GM13977 (cell line): ENCODE measurements around the gene NFIB.

Experiments
- DNase-seq: peaks from one replicate; pipeline ENCODE4 v3.0.0; 2012; ENCODE audit warnings: low spot score
- in situ Hi-C: fragments of 300-500 bp; cut with MboI; formaldehyde crosslinking; loops from one replicate; pipeline ENCODE4 v1.12.0; 2022; ENCODE audit warnings: low sequenced_read_pairs, low pct_unique_long_range_greater_than_20kb, mixed read lengths, inconsistent platforms; ENCODE audit not compliant: unreplicated experiment
- TF ChIP-seq, protein P1 (sequence below): IDR thresholded peaks from 2 replicates; pipeline ENCODE4 v1.5.1; 2012; ENCODE audit warnings: mild to moderate bottlenecking, control low read depth; ENCODE audit not compliant: insufficient read depth; ENCODE audit errors: extremely low read depth, missing control alignments

Gene NFIB

DNA sequence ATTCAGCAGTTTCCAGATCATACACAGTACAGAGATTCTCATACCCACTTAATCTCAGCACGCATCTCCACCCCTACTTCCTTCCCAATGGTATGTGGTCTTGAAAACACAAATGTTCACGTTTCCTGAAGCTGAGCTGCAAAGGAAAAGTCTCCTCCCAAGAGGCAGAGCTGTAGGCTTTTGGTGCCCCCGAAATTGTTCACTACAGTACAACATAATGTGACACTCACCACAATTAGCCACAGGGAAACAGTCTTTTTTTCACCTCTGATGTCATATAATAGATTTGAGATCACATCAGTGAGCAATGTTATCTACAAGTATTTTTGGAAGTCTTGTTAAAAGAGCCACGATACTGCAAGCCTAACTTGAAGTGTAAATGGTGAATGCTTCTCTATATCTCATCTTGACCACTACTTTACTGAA is 40.2 kb downstream of the NFIB start:
- DNase-seq: no peak
- TF ChIP-seq, protein P1, sequence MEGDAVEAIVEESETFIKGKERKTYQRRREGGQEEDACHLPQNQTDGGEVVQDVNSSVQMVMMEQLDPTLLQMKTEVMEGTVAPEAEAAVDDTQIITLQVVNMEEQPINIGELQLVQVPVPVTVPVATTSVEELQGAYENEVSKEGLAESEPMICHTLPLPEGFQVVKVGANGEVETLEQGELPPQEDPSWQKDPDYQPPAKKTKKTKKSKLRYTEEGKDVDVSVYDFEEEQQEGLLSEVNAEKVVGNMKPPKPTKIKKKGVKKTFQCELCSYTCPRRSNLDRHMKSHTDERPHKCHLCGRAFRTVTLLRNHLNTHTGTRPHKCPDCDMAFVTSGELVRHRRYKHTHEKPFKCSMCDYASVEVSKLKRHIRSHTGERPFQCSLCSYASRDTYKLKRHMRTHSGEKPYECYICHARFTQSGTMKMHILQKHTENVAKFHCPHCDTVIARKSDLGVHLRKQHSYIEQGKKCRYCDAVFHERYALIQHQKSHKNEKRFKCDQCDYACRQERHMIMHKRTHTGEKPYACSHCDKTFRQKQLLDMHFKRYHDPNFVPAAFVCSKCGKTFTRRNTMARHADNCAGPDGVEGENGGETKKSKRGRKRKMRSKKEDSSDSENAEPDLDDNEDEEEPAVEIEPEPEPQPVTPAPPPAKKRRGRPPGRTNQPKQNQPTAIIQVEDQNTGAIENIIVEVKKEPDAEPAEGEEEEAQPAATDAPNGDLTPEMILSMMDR: no peak
- in situ Hi-C loops: no loop called here

DNA sequence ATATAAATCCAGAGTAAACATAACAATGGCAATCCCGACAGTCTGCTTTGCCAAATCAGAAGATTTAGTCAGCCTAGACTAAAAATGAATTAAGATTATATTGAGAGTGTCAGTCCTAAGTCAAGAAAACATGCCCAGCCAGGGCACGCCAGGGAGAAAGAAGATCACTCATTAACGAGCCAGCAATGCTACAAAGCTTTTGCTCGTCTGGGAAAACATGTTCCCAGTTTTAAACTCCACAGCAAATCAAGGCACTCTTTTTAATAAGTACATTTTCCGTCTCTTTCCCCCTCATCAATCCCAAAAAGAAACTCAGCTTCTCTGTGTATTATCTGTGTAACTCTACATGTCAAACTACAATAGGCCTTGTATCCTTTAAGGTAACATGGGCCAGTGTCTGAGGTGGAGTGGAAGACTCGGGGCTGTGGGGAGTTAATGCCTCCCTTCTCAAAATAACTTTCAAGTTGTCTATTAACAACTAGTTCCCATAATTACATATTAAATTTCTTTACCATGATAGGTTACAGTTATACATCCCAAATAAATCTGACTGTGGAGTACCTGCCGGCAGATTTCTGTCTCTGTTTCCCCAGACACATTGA is 40.9 kb downstream of the NFIB start:
- no peak for DNase-seq
- TF ChIP-seq, protein P1: no peak
- in situ Hi-C loops: no loop called here

DNA sequence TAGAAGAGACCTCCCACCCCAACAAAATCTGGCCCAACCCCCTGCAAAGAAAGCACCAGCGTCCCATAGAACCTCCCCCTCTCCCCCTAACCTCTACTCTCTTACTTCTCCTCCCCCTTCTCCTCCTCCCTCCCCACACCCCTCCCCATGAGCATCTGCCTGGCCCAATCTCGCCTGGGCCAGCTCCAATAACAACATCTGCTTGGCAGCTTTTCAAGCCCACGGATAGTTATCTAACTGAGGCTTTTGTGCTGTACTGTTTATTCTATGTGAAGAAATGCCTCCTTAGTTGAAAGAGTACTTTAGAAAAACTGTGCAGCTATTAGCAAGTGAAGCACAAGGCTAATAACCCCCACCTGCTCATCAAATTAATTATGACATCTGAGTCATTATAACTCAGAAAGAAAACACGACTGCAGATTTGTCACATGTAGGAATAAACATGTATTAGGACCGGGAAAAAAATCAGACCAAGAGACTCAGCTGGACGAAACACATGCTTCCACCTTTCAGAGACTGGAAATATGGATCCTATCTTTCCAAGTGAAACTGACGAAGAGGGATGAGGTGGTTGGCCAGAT is 42.8 kb downstream of the NFIB start:
- no peak for DNase-seq
- TF ChIP-seq, protein P1: no peak

DNA sequence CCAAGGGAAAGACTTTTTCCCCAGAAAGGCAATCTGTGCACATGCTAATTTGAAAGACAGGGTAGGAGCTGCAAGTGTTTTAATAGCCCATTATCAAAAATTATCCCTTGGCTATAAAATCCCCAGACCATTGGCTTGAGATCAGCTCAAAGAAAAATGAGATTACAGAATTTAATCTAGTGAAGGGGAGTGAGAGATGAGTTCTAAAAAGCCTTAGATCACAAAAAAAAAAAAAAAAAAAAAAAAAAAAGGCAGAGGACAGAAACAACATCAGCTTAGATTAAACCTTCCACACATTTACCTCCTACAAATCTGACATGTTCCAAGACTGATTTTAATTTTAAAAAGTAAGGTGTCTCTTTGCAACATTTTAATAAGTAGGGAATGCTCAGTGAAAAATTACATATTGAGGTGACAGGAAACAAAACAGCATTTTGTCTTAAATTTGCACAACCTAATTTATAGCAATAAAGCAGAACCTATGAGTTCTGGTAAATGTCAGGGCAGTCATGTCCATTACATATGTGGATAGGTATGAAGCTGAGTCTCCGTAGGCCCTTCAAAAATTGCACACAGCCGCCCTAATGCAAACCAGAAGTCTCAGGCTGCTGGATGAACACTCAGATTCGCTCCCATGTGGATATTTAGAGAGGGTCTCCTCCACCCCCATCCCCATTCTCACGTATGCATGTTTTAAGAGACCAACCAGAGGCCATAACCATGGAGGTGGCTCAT is 43.4 kb downstream of the NFIB start:
- TF ChIP-seq, protein P1: no peak
- DNase-seq: no peak
- in situ Hi-C loops: no loop called here

More for the DNA sequence above, 42.8 kb downstream of the NFIB start:
- in situ Hi-C loops: no loop called here

DNA sequence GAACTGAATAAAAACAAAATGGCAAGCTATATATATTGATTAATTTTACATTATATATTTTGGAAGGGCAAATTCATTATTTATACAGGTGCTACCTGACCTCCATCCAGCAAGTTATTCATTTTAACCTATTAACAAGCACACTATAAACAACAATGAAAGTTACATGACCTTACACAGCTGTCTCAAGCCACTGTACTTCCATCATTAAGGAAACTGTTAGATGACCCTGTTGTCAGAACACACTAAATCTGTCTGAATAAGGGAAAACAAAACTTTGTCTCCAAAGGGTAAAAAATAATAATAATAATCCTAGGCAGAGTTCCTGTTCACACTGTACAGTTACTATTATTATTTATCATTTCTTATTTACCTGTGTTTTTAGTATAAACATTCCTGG is 44.0 kb downstream of the NFIB start:
- TF ChIP-seq, protein P1: no peak
- in situ Hi-C loops: no loop called here
- no peak for DNase-seq

DNA sequence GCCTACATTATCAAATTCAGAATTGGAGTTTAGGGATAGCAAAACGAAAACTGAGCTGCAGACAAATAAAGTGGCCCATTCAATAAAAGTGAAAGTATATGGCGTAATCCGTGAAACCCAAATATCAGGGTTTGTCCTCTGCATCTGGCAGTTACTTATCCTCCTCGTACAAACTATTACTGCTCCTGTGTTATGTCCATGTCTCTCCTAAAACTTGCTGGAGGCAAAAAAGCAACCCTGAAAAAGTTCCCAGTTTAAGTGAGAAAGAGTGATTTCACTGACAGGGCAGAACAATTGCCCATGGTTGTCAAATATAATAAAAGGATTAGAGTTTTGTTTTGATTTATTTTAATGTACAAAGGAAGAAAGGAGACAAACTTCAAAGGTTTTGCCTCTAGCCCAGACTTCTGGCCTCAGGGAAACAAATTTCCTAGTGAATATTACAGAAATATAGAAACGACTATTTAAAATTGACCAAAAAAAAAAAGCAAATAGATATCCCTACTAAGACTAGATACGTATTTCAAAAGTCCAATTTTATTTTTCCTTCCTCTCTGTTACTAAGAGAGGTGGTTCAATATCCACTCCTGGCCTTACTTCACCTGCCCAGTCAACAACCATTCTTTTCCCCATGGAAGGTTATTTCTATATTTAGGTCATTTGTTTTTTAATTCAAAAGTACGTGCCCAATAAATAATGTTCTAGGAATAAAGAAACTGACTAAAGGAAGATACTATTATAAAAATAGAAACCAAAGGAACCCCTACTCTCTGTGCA is 50.0 kb downstream of the NFIB start:
- DNase-seq: no peak
- in situ Hi-C loops: no loop called here
- TF ChIP-seq, protein P1: no peak
